ENCODE data around the gene AKT3. TPM values are rescaled to one million over a fixed set of nuclear protein-coding genes. Genes with fewer than 3 reads are reported as not detected.

The AKT3 gene
- total RNA-seq, 3 donors from 2014 or later (not counting 1 experiment from before 2014, with no cell fraction given): 135 to 157 (median 136) TPM

- intact Hi-C loops (cut with micrococcal nuclease): loop anchor here (5.0 kb wide), 3 partner anchors 54 to 476 kb away; no protein-coding TSS in a partner anchor
- Mint-ChIP-seq H3K36me3 (no peaks in the 10 kb centered on the region), H3K9me3 (no peaks in the 10 kb centered on the region), H3K4me1 (peaks cover 34 to 39% of the 10 kb centered on the region in 2 donors), H3K27ac (peak overlapping the region; percentile 43 to 57), H3K4me3 (no peak overlapping the region), H3K27me3 (ENCODE audit: low read depth in 2 of 2) (no peaks in the 10 kb centered on the region)
- TF ChIP-seq CTCF (IDR thresholded peaks at IDR 0.05): no peak
- H3K27me3 ChIP-seq (ENCODE audit: control insufficient read depth, insufficient read depth, low read length): no peaks in the 10 kb centered on the region
- peaks cover 7% of the 10 kb centered on the region for H3K4me1 ChIP-seq (ENCODE audit: control insufficient read depth, insufficient read depth, low read length)
- DNase-seq (no peak), ATAC-seq (no peak)
- no peaks in the 10 kb centered on the region for H3K36me3 ChIP-seq (ENCODE audit: control insufficient read depth, insufficient read depth, low read length)
- H3K27ac ChIP-seq (ENCODE audit: low read length): no peak overlapping the region
- no peak overlapping the region for H3K4me3 ChIP-seq (ENCODE audit: low read length)
- 100% methylated on average over 1 of the region's 2 CpGs for WGBS (ENCODE audit: insufficient coverage)
- H3K9me3 ChIP-seq (ENCODE audit: control insufficient read depth, insufficient read depth, low read length): no peaks in the 10 kb centered on the region
Measured at GRCh38 chr1:243845888-243846287, 4.2 kb downstream of the AKT3 start.

GRCh38 chr1:243844186-243844585, 5.9 kb downstream of the AKT3 start:
- Mint-ChIP-seq H3K27ac (peak overlapping the region; percentile 26 to 95), H3K4me3 (no peak overlapping the region), H3K36me3 (no peaks in the 10 kb centered on the region), H3K27me3 (ENCODE audit: low read depth in 2 of 2) (no peaks in the 10 kb centered on the region), H3K9me3 (no peaks in the 10 kb centered on the region), H3K4me1 (peaks cover 42 to 45% of the 10 kb centered on the region in 2 donors)
- ATAC-seq (no peak), DNase-seq (no peak)
- no peak overlapping the region for H3K4me3 ChIP-seq (ENCODE audit: low read length)
- H3K27me3 ChIP-seq (ENCODE audit: control insufficient read depth, insufficient read depth, low read length): no peaks in the 10 kb centered on the region
- H3K4me1 ChIP-seq (ENCODE audit: control insufficient read depth, insufficient read depth, low read length): peaks cover 7% of the 10 kb centered on the region
- WGBS (ENCODE audit: insufficient coverage): 100% methylated on average over 1 of the region's 1 CpG
- no peaks in the 10 kb centered on the region for H3K9me3 ChIP-seq (ENCODE audit: control insufficient read depth, insufficient read depth, low read length)
- no peak overlapping the region for H3K27ac ChIP-seq (ENCODE audit: low read length)
- no peak for TF ChIP-seq CTCF (IDR thresholded peaks at IDR 0.05)
- intact Hi-C loops (cut with micrococcal nuclease): no loop called here
- H3K36me3 ChIP-seq (ENCODE audit: control insufficient read depth, insufficient read depth, low read length): no peaks in the 10 kb centered on the region

GRCh38 chr1:243842978-243843511, 7.0 kb downstream of the AKT3 start:
- H3K27ac Mint-ChIP-seq: peak overlapping the region; percentile 89 to 95
- ATAC-seq: peak in 2 of 3 donors; percentile 40 to 65

More at GRCh38 chr1:243842978-243843511, 7.0 kb downstream of the AKT3 start:
- H3K36me3 Mint-ChIP-seq: no peaks in the 10 kb centered on the region
- H3K9me3 ChIP-seq (ENCODE audit: control insufficient read depth, insufficient read depth, low read length): no peaks in the 10 kb centered on the region
- no peaks in the 10 kb centered on the region for H3K36me3 ChIP-seq (ENCODE audit: control insufficient read depth, insufficient read depth, low read length)
- H3K9me3 Mint-ChIP-seq: no peaks in the 10 kb centered on the region
- peaks cover 3% of the 10 kb centered on the region for H3K4me1 ChIP-seq (ENCODE audit: control insufficient read depth, insufficient read depth, low read length)
- TF ChIP-seq CTCF (IDR thresholded peaks at IDR 0.05): no peak
- no peak overlapping the region for H3K4me3 ChIP-seq (ENCODE audit: low read length)
- WGBS (ENCODE audit: insufficient coverage): 70% methylated on average over 3 of the region's 4 CpGs
- peak in 1 of 2 donors; percentile 31 for DNase-seq
- no peaks in the 10 kb centered on the region for H3K27me3 Mint-ChIP-seq (ENCODE audit: low read depth in 2 of 2)
- intact Hi-C loops (cut with micrococcal nuclease): no loop called here
- peak overlapping the region; percentile 68 for H3K27ac ChIP-seq (ENCODE audit: low read length)
- peak overlapping the region; percentile 87 for H3K4me3 Mint-ChIP-seq
- no peaks in the 10 kb centered on the region for H3K27me3 ChIP-seq (ENCODE audit: control insufficient read depth, insufficient read depth, low read length)
- peaks cover 31 to 34% of the 10 kb centered on the region in 2 donors for H3K4me1 Mint-ChIP-seq
